ENCODE measurements around the gene P4HA2. TPM values are rescaled to one million over a fixed set of nuclear protein-coding genes. Genes with fewer than 3 reads are reported as not detected.

P4HA2 gene
- total and polyA plus RNA-seq, 9 of the 15 experiments (the other 6 are each of a cell fraction or from before 2014, with no cell fraction given), result 9.6 to 50.0 (median 12.7) TPM

GRCh38 chr5:132225165-132226032 is 2.3 kb downstream of the P4HA2 start (continued):
- TF ChIP-seq REST (IDR thresholded peaks at IDR 0.05; ENCODE audit: borderline replicate concordance), result peak; percentile 52
- TF ChIP-seq REST (CRISPR knock-in tag; IDR thresholded peaks at IDR 0.05; ENCODE audit: low read depth), result no peak
- peak; percentile 24; the same call in 1 of the 2 replicates for TF ChIP-seq ATF4 (CRISPR knock-in tag; IDR thresholded peaks at IDR 0.05)
- TF ChIP-seq JUND (IDR thresholded peaks at IDR 0.05; ENCODE audit: borderline replicate concordance, low read depth, low read length), result no peak
- no peak for TF ChIP-seq JUND (tag; IDR thresholded peaks at IDR 0.05; ENCODE audit: borderline replicate concordance, low read depth, low read length)
- no peak for TF ChIP-seq ZEB2 (IDR thresholded peaks at IDR 0.05)
- peak; percentile 5 for TF ChIP-seq MEIS2 (IDR thresholded peaks at IDR 0.05; ENCODE audit: partially characterized antibody)

All from K562 (cell line).